ENCODE results near the gene BACE1-AS. TPM values are rescaled to one million over a fixed set of nuclear protein-coding genes. Genes with fewer than 3 reads are reported as not detected.

The BACE1-AS gene
- total RNA-seq: 1 to 10 TPM; 7.5 to 9.0 TPM

DNA sequence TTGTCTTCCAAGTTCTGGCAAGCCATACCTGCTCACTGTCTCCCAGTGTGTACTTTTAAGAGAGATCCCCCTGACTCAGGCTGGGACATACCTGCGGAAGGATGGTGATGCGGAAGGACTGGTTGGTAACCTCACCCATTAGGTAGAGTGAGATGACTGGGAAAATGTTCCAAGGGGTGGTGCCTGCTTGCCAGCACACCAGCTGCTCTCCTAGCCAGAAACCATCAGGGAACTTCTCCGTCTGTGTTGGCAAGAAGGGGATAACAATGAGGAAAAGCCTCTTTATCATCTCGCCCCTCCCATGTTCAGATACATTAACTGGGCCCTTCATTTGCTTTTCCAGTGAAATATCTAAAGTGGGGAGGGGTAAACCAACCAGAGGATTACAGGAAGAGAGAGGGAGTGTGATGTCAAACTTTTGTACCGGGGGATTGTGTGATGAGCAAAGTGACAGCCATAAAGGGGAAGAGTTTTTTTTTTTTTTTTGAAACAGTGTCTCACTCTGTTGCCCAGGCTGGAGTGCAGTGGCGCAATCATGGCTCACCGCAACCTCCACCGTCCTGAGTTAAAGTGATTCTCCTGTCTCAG lies at the start of gene BACE1-AS:
Gene BACE1-AS, plus strand, starts transcription at position 538 of the 588 bp plus-strand sequence.
- Histone ChIP-seq H3K4me3 (no peak within 1 kb of the TSS), H3K27ac (no peak within 1 kb of the TSS), H3K36me3 (peaks cover 52% of the 10 kb centered on the region), H3K4me1 (no peaks in the 10 kb centered on the region), H3K27me3 (no peaks in the 10 kb centered on the region), H3K9me3 (no peaks in the 10 kb centered on the region)
- DNase-seq (ENCODE audit: low spot score): no peak
- no peak for TF ChIP-seq CTCF (IDR thresholded peaks at IDR 0.05)

DNA sequence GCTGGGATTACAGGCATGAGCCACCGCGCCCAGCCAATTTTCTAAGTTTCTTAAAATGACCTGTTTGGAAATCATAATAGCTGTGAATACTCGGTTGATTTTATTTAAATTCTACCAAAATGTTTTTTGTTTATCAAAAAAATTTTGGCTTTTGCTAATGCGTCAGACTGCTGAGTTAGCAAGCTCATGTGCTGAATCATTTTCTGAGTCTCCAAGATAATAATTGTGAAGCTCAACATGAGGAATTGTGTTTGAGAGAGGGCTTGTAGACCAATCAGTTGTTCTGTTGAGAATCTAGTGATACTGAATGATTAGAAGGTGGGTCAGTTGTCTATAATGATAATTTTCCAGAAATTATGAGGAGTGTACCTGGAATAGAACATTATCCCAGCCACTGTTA lies 42.8 kb upstream of the BACE1-AS start:
- H3K4me1 ChIP-seq: no peaks in the 10 kb centered on the region
- no peaks in the 10 kb centered on the region for H3K27me3 ChIP-seq
- no peaks in the 10 kb centered on the region for H3K9me3 ChIP-seq
- no peak for TF ChIP-seq CTCF (IDR thresholded peaks at IDR 0.05)
- H3K36me3 ChIP-seq: peaks cover 52% of the 10 kb centered on the region
- no peak overlapping the region for H3K27ac ChIP-seq
- no peak overlapping the region for H3K4me3 ChIP-seq
- no peak for DNase-seq (ENCODE audit: low spot score)

DNA sequence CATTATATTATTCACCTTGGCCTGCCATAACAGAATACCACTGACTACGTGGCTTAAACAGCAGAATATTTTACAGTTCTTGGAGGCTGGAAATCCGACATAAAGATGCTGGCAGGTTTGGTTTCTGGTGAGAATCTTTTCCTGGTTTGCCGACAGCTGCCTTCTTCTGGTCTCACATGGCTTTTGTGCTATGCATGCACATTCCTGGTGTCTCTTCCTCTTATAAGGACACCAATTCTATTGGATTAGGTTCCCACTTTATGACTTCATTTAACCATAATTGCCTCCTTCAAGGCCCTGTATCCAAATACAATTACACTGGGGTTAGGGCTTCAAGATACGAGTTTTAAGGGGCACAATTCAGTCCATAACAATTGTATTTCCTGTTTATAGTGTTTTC lies 41.6 kb upstream of the BACE1-AS start:
- Histone ChIP-seq H3K27ac (no peak overlapping the region), H3K36me3 (peaks cover 41% of the 10 kb centered on the region)
- no peak for TF ChIP-seq CTCF (IDR thresholded peaks at IDR 0.05)

DNA sequence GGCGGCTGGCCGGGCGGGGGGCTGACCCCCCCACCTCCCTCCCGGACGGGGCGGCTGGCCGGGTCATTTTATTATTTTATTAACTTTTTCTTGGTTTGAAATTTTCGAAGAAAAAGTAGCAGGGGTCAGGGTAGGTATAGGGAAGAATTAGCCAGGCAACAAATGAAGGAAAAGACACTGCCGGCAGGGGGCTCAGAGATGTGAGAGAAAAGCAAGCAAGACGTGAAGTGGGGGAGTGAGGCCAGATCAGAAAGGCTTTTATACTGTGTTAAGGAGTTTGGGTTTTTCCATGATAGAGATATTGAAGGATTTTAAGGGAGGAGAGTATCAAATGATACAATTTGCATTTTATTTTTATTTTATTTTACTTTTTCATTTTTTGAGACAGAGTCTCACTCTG lies 39.6 kb upstream of the BACE1-AS start:
- H3K36me3 ChIP-seq: peaks cover 22% of the 10 kb centered on the region
- no peaks in the 10 kb centered on the region for H3K4me1 ChIP-seq

More for the DNA sequence above, 41.6 kb upstream of the BACE1-AS start:
- DNase-seq (ENCODE audit: low spot score): no peak
- no peaks in the 10 kb centered on the region for H3K27me3 ChIP-seq
- no peaks in the 10 kb centered on the region for H3K9me3 ChIP-seq
- H3K4me1 ChIP-seq: no peaks in the 10 kb centered on the region
- no peak overlapping the region for H3K4me3 ChIP-seq

DNA sequence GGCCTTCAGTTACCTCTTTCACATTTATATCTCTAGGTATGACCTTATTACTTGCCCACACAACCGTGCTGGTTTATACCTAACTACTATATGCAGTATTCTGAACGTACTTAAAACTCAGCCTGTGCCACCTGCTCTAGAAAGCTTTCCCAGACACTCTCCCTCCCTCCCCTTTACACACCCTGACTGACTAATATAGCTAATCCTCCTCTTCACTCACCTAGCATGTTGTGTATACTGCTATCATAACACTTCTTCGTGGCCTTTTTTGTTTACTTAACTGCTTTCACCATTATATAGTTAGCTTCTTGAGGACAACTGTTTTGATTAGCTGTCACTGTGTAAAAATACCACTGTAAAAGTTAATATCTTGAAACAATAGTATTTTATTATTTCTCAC lies 35.2 kb upstream of the BACE1-AS start:
- Histone ChIP-seq H3K4me3 (no peak overlapping the region), H3K27ac (no peak overlapping the region), H3K36me3 (peaks cover 8% of the 10 kb centered on the region), H3K4me1 (no peaks in the 10 kb centered on the region), H3K9me3 (no peaks in the 10 kb centered on the region), H3K27me3 (no peaks in the 10 kb centered on the region)
- no peak for DNase-seq (ENCODE audit: low spot score)
- TF ChIP-seq CTCF (IDR thresholded peaks at IDR 0.05): no peak

More for the DNA sequence above, 39.6 kb upstream of the BACE1-AS start:
- no peak for DNase-seq (ENCODE audit: low spot score)
- Histone ChIP-seq H3K9me3 (no peaks in the 10 kb centered on the region), H3K4me3 (no peak overlapping the region), H3K27ac (no peak overlapping the region), H3K27me3 (no peaks in the 10 kb centered on the region)
- no peak for TF ChIP-seq CTCF (IDR thresholded peaks at IDR 0.05)

DNA sequence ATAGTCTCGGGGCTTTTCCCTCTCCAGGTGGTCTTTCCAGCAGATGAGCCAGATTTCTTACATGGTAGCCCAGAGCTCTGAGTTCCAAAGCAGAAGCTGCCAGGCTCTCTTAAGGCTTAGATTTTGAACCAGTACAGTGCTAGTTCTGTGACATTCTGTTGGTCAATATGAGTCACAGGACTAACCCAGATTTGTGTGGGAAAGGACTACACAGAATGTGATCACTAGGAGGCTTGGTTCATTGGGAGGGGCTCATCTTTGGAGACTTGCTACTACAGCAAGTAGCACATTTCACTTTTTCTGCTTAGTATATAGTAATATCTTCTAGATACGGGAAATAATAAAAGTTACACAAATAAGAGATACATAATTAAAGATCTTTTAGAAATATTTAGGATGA lies 34.6 kb upstream of the BACE1-AS start:
- H3K36me3 ChIP-seq: peaks cover 10% of the 10 kb centered on the region
- TF ChIP-seq CTCF (IDR thresholded peaks at IDR 0.05): no peak
- no peak overlapping the region for H3K4me3 ChIP-seq
- no peak for DNase-seq (ENCODE audit: low spot score)
- no peak overlapping the region for H3K27ac ChIP-seq
- no peaks in the 10 kb centered on the region for H3K27me3 ChIP-seq
- H3K9me3 ChIP-seq: no peaks in the 10 kb centered on the region
- no peaks in the 10 kb centered on the region for H3K4me1 ChIP-seq

All from right atrium auricular region (tissue), 2 donors.